PC-3 (cell line): Measurements from ENCODE around the gene COL27A1. TPM values are rescaled to one million over a fixed set of nuclear protein-coding genes. Genes with fewer than 3 reads are reported as not detected.

Experiments used
- ATAC-seq: fragments of 200-7000 bp; cut with Tn5 transposase; 2 replicates; pipeline ENCODE4 v1.9.1; 2020; ENCODE audit warnings: mild to moderate bottlenecking, moderate library complexity
- BruUV-seq: library from RNA; stranded (reverse); fragments of 400-500 nt; replicated peaks from 2 replicates; lab custom pipeline; 2021; lab: Mats Ljungman, UMichigan
- CTCF ChIA-PET: fragments of 300-600 bp; sonication (Branson Sonifier 250); formaldehyde crosslinking; loops from one replicate; lab custom pipeline; 2022; ENCODE audit warnings: antibody characterized with exemption; lab: Charles Lee
- POLR2A ChIA-PET: fragments of 300-600 bp; sonication (Branson Sonifier 250); formaldehyde crosslinking; loops from one replicate; lab custom pipeline; 2022; ENCODE audit warnings: antibody characterized with exemption; ENCODE audit not compliant: unreplicated experiment; lab: Charles Lee
- DNase-seq: peaks from one replicate; pipeline ENCODE4 v3.0.0-alpha.2; 2015
- H2AFZ ChIP-seq: fragments of 300-600 bp; sonication (generic); 2 replicates; pipeline ENCODE4 v1.6.0; 2016; ENCODE audit warnings: antibody characterized with exemption, low read length
- H3F3A ChIP-seq: fragments of 300-600 bp; sonication (generic); one replicate; pipeline ENCODE4 v1.6.0; 2017; ENCODE audit warnings: antibody characterized with exemption, low read length, control low read depth, mild to moderate bottlenecking; ENCODE audit not compliant: unreplicated experiment
- H3K27ac ChIP-seq: fragments of 300-600 bp; sonication (generic); 2 replicates; pipeline ENCODE4 v1.5.1; 2016; ENCODE audit warnings: mild to moderate bottlenecking, low read length
- H3K27me3 ChIP-seq: fragments of 300-600 bp; sonication (generic); 2 replicates; pipeline ENCODE4 v1.6.1; 2016; ENCODE audit warnings: low read length, mixed read lengths
- H3K36me3 ChIP-seq: fragments of 300-600 bp; sonication (generic); 2 replicates; pipeline ENCODE4 v1.6.1; 2016; ENCODE audit warnings: low read depth, mixed run types, low read length, mixed read lengths
- H3K4me1 ChIP-seq: fragments of 300-600 bp; sonication (generic); 2 replicates; pipeline ENCODE4 v1.5.1; 2016; ENCODE audit warnings: low read length; ENCODE audit not compliant: insufficient read depth
- H3K4me2 ChIP-seq: fragments of 300-600 bp; sonication (generic); 2 replicates; pipeline ENCODE4 v1.6.0; 2016; ENCODE audit warnings: low read length
- H3K4me3 ChIP-seq: fragments of 300-600 bp; sonication (generic); 2 replicates; pipeline ENCODE4 v1.5.1; 2016; ENCODE audit warnings: mild to moderate bottlenecking, low read length, mixed read lengths
- H3K79me2 ChIP-seq: fragments of 300-600 bp; sonication (generic); 2 replicates; pipeline ENCODE4 v1.6.1; 2017; ENCODE audit warnings: low read length, mixed read lengths
- H3K9ac ChIP-seq: fragments of 300-600 bp; sonication (generic); 2 replicates; pipeline ENCODE4 v1.6.0; 2016; ENCODE audit warnings: mild to moderate bottlenecking, low read length
- H3K9me2 ChIP-seq: fragments of 300-600 bp; sonication (generic); replicated peaks from 2 replicates; pipeline ENCODE4 v1.6.1; 2016; ENCODE audit warnings: mixed run types, low read length, mixed read lengths
- H3K9me3 ChIP-seq: fragments of 300-600 bp; sonication (generic); 2 replicates; pipeline ENCODE4 v1.6.1; 2016; ENCODE audit warnings: low read length, mixed read lengths
- H4K20me1 ChIP-seq: fragments of 300-600 bp; sonication (generic); 2 replicates; pipeline ENCODE4 v1.6.1; 2016; ENCODE audit warnings: low read length, mixed read lengths
- CTCF ChIP-seq: fragments of 300-600 bp; sonication (generic); conservative IDR thresholded peaks from 2 replicates; pipeline ENCODE4 v1.5.1; 2017; ENCODE audit warnings: antibody characterized with exemption, low read depth, mild to moderate bottlenecking, low read length
- EZH2 ChIP-seq: fragments of 300-600 bp; sonication (generic); IDR thresholded peaks from one replicate; pipeline ENCODE4 v1.6.1; 2017; ENCODE audit warnings: antibody characterized with exemption, mild to moderate bottlenecking, low read length; ENCODE audit not compliant: unreplicated experiment
- EZH2phosphoT487 ChIP-seq: fragments of 300-600 bp; sonication (generic); IDR thresholded peaks from 2 replicates; pipeline ENCODE4 v1.6.1; 2018; ENCODE audit warnings: mild to moderate bottlenecking, antibody characterized with exemption, low read length, borderline replicate concordance
- intact Hi-C: fragments of 100-400 bp; cut with micrococcal nuclease; formaldehyde crosslinking; loops from 2 replicates; pipeline ENCODE4 v1.9.0; 2023
- total RNA-seq: library from RNA; depleted of rRNA; stranded (reverse); fragments of >200 nt; gene quantifications from 2 replicates; pipeline ENCODE4 v1.2.3, GENCODE V29; 2014

COL27A1 gene
- total RNA-seq, 1 experiment from 2014 or later: 4.3 TPM

GRCh38 chr9:114130624-114131277 is 24.6 kb upstream of the COL27A1 start:
- H3K27ac ChIP-seq: no peak overlapping the region
- ChIA-PET CTCF (no interaction called here), POLR2A (no interaction called here)
- H3K4me1 ChIP-seq: no peaks in the 10 kb centered on the region
- no peaks in the 10 kb centered on the region for H3K9me2 ChIP-seq
- no peak for ATAC-seq
- H3K27me3 ChIP-seq: 0 out of 2 replicates have a peak, but pooled peaks cover 4% of the 10 kb centered on the region
- no peak overlapping the region for H3K9ac ChIP-seq
- no peak overlapping the region for H3K4me3 ChIP-seq
- no peaks in the 10 kb centered on the region for H3F3A ChIP-seq
- no peaks in the 10 kb centered on the region for H3K36me3 ChIP-seq
- no peaks in the 10 kb centered on the region for H3K79me2 ChIP-seq
- H3K9me3 ChIP-seq: no peaks in the 10 kb centered on the region
- intact Hi-C loops: no loop called here
- no peaks in the 10 kb centered on the region for H4K20me1 ChIP-seq
- no peak for DNase-seq
- H2AFZ ChIP-seq: no peak overlapping the region
- no peak for TF ChIP-seq EZH2
- TF ChIP-seq CTCF: no peak
- TF ChIP-seq EZH2phosphoT487: no peak
- no peak overlapping the region for H3K4me2 ChIP-seq
- no TSS peak for BruUV-seq

GRCh38 chr9:114131808-114132549 is 23.4 kb upstream of the COL27A1 start:
- Histone ChIP-seq H3K36me3 (no peaks in the 10 kb centered on the region), H2AFZ (no peak overlapping the region), H3K4me1 (no peaks in the 10 kb centered on the region), H3K9me3 (no peaks in the 10 kb centered on the region), H3F3A (no peaks in the 10 kb centered on the region), H3K9ac (no peak overlapping the region), H3K27me3 (0 out of 2 replicates have a peak, but pooled peaks cover 6% of the 10 kb centered on the region), H3K4me3 (no peak overlapping the region), H3K27ac (no peak overlapping the region), H4K20me1 (no peaks in the 10 kb centered on the region), H3K79me2 (no peaks in the 10 kb centered on the region), H3K4me2 (no peak overlapping the region), H3K9me2 (no peaks in the 10 kb centered on the region)
- no peak for TF ChIP-seq EZH2phosphoT487
- TF ChIP-seq EZH2: no peak
- no peak for TF ChIP-seq CTCF
- ChIA-PET CTCF (no interaction called here), POLR2A (interaction anchor here (0.6 kb wide), 1 partner anchor 200 kb away, joined by 6 read pairs; no protein-coding TSS in a partner anchor)
- intact Hi-C loops: no loop called here
- DNase-seq (no peak), ATAC-seq (no peak)
- BruUV-seq: no TSS peak
